ENCODE results near the gene OPCML.

Gene OPCML

GRCh38 chr11:133082841-133083488 is 449.3 kb downstream of the OPCML start:
- DNase-seq (ENCODE audit: low read depth): peak; percentile 38
- TF ChIP-seq CTCF (IDR thresholded peaks at IDR 0.05; ENCODE audit: low read length, missing control alignments): no peak
- peak overlapping the region; percentile 32 for H3K4me3 ChIP-seq (replicated peaks; ENCODE audit: low read depth, low read length)

GRCh38 chr11:133082453-133082781 is 449.9 kb downstream of the OPCML start:
- no peak for TF ChIP-seq CTCF (IDR thresholded peaks at IDR 0.05; ENCODE audit: low read length, missing control alignments)
- DNase-seq (ENCODE audit: low read depth): peak; percentile 6
- no peak overlapping the region for H3K4me3 ChIP-seq (replicated peaks; ENCODE audit: low read depth, low read length)

DNA sequence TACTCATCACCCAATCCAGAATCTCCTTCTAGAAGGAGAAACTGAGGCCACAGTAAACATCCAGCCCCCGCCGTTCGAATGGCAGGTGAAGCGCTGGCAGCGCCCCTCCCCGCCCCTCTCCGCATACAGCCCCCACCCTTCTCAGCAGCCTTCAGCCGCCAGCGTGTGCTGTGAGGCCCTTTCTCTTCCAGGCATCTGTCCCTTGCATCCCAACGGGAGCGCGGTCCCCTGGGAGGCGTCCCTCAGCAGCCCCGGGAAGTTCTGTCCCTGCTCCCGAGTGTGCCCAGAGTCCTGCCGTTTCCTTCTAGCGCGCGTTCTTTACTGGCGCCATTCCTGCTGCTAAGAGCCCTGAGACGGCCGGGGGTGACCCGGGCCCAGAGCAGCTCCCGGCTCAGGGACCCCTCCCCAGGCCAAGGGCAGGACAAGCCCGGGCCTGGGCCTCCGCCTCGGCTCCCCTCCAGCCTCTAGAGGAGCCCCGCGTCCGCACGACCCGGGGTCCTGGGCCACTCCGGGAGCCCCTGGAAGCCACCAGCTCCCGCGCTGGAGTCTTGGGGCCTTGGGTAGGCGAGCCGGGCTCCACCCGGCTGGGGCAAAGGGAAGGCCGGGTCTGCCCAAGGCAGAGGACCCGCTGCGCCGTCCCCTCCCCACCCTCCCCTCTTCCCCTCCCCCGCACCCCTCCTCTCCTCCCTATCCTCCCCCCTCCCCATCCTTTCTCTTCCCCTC is 450.4 kb downstream of the OPCML start:
- DNase-seq (ENCODE audit: low read depth): no peak
- no peak for TF ChIP-seq CTCF (IDR thresholded peaks at IDR 0.05; ENCODE audit: low read length, missing control alignments)
- H3K4me3 ChIP-seq (replicated peaks; ENCODE audit: low read depth, low read length): no peak overlapping the region

DNA sequence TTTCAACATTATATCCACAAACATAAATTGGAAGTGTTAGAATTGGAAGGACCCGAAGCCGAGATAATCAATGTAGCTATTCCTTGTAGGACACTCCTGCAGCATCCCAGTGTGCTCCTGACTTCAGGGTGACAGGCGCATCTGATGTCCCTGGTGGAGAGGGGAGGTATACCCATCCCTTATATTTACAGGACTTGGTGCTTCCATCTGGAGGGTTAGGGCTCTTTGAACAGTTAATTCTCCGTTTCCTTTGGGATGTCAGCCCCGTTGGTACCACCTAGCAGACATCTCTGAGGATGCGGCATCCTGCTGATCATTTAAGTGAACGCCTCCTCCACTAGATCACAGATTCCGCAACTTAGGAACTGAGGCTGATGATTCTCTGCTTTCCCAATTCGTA is 451.3 kb downstream of the OPCML start:
- DNase-seq (ENCODE audit: low read depth): no peak
- TF ChIP-seq CTCF (IDR thresholded peaks at IDR 0.05; ENCODE audit: low read length, missing control alignments): no peak
- H3K4me3 ChIP-seq (replicated peaks; ENCODE audit: low read depth, low read length): no peak overlapping the region

DNA sequence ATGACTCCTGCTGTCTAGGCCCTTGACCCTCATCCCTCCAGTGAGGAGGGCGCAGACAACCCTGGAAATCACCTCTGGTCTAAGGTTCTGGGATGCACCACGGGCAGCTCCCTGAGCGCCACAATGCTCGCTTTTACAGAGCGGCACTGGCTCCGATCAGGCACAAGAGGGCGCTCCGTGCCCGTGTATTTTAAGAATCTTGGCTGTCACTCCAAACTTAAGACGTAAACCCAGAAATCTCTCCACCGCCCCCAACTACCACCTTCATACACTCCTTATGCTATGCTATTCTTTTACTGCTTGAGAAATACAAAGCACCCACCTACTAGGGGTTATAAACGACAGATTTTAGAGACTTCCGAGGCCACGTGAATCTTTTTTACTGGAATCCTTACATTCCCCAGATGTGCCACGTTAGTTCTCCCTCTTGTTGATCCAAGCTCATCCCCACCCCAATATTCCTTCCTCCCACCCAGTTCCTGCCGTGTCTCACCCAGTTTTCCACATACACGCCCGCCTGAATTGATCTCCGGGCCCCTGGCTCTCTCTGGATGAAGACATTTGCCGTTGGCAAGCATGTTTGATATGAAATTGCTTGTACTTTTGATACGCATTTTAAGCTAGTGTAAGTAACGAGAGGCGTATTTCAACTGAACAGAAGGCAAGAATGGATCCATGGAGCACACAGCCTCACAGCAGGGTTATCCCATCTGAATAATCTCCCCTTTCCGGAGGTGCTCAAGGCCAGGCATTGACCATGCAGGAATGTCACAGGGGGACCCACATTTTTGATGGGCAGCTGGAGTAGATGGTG is 453.5 kb downstream of the OPCML start:
- peak; percentile 31 for DNase-seq (ENCODE audit: low read depth)
- TF ChIP-seq CTCF (IDR thresholded peaks at IDR 0.05; ENCODE audit: low read length, missing control alignments): peak; percentile 62
- H3K4me3 ChIP-seq (replicated peaks; ENCODE audit: low read depth, low read length): no peak overlapping the region

DNA sequence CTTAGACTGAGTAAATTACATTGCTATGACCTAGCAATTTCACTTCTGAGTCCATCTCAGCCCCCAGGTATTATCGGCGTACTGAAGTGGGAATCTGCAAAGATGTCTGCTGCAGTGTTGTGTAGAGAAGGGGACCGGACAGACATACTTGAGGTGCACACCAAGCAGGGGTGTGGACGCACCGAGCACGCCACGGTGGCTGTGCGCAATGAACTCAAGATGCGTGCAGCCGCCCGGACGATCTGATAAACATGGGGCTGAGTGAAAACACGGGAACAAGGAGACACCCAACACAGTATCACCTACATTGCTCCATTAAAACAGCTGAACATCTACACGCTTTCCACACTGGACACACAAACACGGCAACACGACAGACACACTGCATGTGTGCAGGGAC is 454.3 kb downstream of the OPCML start:
- DNase-seq (ENCODE audit: low read depth): no peak
- H3K4me3 ChIP-seq (replicated peaks; ENCODE audit: low read depth, low read length): no peak overlapping the region
- no peak for TF ChIP-seq CTCF (IDR thresholded peaks at IDR 0.05; ENCODE audit: low read length, missing control alignments)
